GM18907 (cell line): ENCODE results near the gene OSER1.

Source experiments
- ATAC-seq: cut with Tn5 transposase; IDR thresholded peaks from one replicate; pipeline ENCODE4 v1.9.1; 2021; ENCODE audit warnings: mild to moderate bottlenecking, moderate library complexity; ENCODE audit not compliant: unreplicated experiment

OSER1 gene

DNA sequence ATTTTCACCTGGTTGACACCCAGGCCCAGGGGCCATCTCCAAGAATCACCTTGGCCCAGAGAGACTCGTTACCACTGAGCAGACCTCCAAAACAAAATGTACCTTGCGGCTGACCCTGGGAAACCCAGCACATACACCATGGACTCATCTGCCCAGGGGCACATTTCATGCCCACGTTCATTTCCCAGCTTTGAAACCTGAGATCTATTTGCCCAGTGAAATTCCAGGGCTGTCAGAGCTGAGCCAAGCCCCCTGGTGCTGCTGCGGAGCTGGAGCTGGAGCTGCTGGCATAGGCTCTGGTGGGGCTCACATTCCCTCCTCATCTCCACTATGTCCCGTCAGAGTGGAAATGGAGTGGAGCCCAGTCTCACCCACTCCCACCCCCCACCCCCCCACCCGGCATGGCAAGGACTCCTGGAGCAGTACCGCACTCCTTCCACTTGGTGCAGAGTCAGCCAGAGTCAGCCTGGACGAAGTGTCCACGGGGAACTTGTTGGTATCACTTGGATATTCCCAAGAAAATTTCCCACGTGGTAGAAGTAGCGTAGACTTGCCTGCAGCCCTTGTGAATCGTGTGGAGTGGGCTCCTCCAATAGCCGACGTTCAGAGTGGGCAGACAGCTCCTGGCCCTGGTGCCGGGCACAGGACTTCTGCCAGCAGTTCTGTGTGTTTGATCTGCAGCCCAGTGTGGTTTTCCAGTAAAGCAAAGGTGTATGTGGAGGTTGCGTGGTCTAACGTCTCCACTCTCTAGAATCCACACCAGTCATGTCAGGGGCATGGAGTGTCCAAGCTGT lies 18.1 kb upstream of the OSER1 start:
- no peak for ATAC-seq

DNA sequence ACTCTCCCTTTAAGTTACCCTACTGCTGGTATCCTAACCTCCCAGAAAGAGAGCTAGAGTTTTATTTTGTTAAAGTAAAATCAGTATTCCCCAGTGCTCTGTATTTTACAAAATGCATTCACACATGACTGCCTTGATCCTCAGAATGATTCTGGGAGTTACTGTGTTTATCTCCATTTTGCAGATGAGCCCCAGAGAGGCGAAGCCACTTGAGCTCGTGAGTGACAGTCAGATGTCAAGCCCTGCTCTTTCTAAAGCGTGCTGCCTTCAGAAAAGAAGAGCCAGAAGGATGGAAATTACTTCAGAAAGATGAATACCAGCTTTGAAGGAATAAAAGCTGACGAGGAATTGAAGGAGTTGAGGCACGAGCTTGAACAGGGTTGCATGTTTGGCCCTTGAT lies 14.1 kb upstream of the OSER1 start:
- ATAC-seq = no peak

DNA sequence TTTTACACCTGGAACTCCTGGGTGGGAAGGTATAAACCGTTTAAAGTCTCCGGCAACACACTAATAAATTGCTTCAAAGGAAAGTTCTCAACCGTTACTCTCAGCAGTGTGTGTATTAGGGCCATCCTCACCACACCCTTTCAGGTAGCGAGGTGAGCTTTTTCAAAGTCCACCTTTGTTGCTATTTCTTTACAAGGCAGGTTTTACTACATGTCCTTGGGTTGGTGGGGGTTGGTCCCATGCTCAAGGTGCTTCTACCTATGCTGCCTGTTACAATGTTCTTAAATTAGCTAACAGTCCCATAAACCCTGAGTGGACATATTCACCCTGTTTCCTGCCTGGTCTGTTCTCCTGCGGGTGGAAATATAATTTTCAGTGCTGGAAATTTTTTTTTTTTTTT lies 13.2 kb upstream of the OSER1 start:
- ATAC-seq = no peak

DNA sequence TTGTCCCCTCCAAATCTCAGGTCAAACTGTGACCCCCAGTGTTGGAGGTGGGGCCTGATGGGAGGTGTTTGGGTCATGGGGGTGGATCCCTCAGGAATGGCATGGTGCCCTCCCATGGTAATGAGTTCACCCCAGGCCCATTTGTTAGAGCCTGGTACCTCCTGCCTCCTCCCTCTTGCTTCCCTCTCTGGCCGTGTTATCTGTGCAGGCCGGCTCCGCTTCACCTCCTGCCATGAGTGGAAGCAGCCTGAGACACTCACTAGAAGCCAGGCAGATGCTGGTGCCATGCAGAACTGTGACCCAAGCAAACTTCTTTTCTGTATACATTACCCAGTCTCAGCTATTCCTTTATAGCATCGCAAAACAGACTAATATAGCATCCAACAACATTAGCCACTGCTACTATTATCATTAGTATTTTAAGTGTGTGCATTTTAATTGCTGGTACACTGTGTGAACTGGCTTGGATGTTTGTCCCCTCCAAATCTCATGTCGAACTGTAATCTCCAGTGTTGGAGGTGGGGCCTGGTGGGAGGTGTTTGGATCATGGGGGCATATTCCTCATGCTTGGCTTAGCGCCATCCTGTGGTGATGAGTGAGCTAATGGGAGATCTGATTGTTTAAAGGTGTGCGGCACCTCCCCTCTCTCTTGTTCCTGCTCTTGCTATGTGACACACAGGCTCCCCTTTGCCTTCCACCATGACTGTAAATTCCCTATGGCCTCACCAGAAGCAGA lies 12.2 kb upstream of the OSER1 start:
- no peak for ATAC-seq

DNA sequence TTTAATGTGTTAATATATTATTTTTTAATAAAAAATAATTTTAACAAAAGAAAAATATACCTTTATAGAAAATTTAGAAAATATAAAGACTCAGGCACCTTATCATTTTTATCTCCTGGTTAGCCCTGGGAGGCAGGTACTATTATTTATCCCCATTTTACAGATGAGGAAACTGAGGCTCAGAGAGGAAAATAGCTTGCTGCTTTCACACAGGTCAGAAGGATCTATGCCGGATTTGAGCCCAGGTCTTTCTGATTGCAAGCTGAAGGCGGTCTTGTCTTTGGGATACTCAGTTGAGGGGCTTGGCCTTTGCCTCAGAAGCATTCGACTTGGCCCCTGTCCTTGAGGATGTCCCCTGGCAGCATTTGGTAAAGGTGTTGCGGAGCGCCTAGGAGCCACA lies 11.5 kb upstream of the OSER1 start:
- ATAC-seq = no peak

DNA sequence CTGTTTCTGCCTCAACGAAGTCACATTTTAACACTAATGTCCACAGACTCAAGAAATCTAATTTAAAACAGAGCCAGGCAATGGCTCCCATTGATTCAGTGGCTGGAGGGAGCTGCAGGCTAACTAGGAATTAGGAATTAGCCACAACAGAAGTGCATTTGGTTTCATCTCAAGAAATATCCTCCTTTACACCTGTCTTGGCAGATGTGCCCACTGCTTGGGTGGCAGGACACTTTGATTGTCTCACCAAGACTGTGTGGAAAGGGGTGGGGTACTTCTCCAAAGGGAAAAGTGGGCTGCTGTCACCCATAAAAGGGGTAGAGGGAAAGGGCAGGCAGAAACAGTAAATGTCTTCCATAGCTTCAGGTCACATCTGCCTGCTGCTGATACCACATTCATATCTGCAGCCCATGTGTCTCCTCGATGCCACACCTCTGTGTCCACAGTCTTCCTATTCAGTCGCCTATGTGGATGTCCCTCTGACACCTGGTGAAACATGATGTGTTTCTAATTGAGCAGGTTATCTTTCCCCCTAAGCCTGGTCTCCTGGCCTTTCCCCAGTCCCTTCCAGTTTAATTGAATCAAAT lies 10.9 kb upstream of the OSER1 start:
- no peak for ATAC-seq

DNA sequence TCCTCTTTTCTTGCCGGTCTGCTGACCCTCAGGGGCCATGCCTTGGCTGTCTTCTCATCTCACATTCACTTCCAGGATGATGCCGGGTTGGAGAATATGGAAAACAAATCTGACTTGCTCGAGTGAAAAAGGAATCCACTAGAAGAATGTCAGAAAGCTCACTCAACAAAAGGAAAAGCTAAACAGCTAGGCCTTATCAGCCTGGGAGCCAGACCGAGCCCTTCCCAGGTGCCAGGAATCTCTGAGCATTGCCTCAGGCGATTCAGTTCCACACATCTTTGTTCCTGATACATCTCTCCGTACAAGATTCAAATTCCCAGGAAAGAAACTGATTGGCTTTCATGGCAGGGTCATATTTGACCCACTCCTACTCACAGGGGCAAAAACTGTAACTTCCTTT lies 9.2 kb upstream of the OSER1 start:
- no peak for ATAC-seq

DNA sequence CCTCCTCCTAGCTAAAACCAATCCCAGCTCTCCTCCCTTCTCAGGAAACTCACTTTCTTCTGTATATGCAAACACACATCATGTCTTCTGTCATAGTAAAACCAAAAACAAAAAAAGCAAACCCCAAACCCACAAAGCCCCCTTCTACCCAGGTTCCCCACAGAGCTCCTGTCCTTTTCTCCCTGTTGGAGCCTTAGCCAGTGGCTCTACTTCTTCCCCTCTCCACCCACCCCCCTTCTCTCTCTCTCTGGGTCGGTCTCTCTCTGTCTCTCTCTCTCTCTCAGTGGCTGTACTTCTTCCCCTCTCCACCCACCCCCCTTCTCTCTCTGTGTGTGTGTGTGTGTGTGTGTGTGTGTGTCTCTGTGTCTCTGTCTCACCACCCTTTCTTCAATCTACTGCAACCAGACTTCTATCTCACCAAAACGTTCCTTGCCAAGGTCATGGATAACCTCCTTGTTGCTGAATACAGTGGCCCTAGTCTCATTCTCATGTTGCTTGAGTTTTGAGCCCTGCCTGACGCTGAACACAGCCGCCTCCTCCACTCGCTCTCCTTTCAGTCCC lies 8.7 kb upstream of the OSER1 start:
- no peak for ATAC-seq

DNA sequence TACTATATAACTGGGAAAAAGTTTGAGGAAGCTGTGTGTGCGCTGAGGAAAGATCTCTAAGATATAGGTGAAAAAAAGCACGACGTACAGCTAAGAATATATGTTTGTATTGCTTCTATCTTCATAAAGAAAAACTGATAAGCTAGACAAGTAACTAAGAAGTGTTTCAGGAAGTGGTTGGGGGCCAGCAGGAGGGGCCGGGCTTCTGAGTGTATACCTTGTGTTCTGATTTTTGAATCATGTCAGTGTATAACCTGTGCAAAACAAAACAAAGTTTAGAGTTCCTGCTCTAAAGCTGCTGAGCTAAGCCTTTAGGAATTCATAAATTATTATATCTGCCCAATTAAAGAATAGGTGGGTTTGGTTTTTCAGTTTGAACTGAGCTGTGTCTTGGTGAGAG lies 7.9 kb upstream of the OSER1 start:
- no peak for ATAC-seq

DNA sequence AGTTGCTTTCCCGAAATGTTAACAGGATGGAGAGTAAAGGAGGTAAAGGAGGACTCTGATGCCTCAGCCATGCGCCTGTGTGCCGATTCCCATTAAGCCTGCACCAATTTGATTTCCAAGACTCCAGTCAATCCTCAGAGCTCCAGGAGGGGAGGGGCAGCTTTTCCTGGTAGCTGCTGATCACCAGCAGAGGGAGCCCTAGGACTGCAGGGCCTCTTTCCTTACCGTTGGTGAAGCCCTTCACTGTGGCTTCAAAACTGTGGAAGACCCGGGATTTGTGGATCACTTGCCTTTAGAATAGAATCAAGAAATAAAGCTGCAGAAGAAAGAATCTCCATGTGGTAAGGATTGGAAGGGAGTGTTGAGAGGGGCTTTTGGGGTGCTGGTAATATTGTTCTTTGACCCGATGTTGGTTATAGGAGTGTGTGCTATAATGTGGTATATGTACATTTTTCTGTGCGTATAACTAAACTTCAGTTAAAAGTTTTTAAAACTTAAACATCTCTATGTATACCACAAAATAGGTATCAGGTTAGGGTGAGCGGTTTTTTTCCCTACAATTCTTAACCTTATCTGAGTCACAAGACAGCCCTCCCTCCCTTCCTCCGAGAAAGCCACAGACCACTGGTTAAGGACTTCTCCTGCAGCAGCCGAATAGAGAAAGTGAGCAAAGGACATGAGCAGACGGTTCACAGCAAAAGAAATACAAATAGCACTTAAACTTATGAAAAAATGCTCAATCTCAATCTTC lies 6.9 kb upstream of the OSER1 start:
- ATAC-seq = no peak

DNA sequence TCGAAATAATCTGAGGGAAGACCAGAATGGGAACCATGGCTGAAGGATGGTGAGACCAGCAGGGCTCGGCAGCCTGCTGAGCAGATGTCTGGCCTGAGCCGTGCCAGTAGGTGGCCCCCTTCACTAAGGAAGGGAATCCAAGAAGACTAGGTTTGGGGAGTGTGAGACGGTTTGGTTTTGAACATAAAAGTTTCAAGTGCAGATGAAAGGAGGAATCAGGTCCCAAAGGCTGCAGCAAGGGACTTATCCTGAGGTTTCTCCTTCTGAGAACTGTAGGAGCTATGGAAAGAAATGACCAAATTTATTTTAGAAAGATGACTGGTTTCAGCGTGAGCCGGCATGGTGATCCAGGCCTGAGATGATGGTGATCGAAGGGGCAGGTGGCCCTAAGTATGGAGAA lies 4.6 kb upstream of the OSER1 start:
- ATAC-seq = no peak

DNA sequence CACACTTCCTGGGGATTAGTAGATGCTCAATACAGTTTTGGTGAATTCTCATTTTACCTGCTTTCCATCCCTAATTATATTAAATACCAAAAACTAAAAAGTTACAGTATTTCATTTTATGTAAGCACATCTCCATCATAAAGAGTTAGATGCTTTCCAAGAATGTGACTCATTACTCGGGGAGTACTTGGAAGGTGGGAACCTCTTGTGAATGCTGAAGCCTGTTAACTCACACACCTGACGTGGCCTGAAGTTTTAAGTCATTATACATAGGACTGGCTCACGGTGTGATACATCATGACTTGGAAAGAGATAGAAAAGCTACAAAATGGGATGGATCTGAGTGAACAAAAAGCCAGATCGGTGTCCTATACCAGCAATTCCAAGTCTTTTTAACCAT lies 2.2 kb upstream of the OSER1 start:
- ATAC-seq = no peak

DNA sequence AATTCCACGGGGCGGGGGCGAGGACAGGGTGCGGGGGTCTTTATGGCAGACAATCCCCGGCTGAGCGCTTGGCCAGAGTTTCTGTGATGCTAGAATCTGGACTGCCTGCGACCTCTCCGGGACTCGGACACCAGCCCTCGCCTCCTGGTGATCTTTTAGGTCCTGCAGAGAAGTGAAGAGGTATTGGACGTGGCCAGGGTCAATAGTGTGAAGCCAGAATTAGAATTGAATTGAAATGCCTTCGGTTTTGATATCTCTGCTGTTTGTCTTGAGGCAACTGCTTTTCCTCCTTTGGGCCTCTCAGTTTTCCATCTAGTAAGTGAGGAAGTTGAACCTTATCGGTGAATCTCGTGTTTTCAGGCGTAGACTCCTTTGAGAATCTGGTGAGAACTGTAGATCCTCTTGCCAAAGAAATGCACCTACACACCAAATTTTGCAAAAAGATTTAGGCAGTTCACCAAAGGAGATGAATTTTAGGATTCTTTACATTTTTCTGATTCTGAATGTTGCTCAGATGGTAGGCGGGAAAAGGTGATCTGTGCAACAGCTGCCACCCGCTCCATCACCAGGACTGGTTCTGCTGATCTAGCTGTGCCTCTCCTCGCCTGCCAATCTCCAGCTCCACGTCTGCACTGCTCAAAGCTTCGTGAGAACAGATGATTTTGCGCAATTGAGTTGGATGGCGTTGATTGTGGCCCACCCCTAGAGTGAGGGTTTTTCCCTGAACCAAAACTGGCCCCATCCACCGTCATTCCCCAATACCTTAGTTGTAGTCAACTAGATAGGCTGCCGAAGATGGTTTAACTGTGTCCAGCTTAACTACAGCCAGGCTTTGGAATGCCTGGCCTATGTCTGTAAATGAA lies 837 bp upstream of the OSER1 start:
- no peak for ATAC-seq

DNA sequence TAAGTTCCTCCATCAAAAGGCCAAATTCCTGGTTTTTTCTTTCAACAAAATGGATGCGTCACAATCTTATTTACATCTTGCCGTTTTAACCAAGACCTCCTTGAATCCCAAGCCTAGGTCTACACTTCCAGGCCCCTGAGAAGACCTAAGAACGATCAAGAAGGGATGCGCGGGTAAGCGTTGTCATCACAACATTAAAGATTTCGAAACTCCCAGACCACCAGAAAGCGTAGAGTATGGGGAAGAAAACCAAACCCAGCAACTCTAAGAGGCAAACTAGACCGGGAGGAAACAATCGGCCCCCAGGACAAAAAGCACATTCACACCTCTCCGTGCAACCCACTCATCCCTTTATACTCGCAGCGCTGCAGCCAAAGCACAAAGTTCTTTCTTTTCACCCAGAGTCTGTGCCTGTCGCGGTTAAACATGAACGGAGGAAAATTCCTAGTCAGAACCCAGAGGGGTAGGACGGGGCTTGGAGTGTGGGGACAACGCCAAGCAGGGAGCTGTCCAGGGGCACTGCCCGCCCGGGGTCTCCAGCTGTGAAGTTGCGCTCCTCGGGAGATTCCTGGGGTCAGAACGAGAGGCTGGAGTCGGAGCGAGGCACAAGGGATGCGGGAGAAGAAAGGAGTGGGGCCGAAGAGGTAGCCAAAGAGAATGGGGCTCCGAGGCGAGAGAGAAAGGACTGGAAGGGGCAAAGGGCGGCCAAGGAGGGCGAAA lies 725 bp downstream of the OSER1 start:
- ATAC-seq = peak; percentile 8

DNA sequence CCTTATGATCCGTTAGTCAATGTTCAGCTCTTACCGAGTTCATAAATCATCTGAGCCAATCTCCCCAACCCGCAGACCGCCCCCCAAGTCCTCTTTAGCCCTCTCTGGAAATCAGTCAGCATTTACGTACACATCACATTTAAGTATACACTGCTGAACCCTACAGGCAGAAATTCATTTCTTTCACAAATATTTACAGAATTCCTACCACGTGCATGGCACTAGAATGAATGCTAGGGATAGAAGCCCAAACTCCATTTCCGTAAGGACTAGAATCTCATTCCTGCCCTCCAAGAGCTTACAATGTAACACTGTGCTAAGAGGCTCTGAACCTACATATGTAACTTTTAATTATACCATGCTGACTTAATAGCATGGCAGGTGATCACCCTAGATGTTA lies 1.8 kb downstream of the OSER1 start:
- ATAC-seq = no peak

DNA sequence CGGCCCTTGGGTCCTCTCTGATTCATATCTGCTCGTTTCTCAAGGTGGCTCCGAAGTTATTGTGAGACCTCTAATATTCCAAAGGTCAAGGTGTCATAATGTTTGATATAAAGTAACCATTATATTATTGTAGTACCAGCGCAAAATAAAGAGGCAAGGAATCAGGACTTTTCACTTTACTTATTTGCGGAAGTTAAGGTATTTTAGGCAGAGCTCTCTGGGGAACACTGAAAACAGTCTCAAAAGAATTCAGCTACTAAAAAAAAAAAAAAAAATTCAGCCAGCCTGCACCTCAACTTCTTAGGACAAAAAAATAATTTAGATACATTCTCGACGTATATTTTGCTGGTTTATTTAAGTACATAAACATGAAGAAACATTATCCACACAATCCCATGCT lies 2.4 kb downstream of the OSER1 start:
- no peak for ATAC-seq

DNA sequence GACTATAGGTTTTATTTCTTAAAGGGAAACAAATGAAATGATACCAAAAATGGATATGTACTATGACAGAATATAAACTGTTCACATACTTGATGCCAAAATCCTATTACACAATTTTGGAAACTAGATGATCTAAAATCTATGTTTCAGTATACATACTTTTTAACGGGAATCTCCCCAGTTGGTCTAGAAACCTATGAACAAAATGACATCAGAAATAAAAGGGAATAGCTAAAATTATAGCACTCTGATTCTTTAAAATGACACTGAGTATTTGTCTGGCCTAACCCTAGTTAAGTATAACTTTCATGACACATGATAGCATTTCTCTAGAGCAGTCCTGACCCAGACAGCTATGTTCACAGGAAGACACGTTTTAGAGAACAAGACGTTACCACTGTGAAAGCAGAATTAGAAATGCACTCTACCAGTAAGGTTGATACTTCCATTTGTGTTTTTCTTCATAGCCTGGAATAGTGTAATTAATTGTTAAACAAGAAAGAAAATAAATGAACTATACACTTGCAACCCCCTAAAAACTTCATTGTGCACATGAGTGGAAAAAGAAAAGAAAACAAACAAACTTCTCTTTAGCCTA lies 3.3 kb downstream of the OSER1 start:
- ATAC-seq = no peak

DNA sequence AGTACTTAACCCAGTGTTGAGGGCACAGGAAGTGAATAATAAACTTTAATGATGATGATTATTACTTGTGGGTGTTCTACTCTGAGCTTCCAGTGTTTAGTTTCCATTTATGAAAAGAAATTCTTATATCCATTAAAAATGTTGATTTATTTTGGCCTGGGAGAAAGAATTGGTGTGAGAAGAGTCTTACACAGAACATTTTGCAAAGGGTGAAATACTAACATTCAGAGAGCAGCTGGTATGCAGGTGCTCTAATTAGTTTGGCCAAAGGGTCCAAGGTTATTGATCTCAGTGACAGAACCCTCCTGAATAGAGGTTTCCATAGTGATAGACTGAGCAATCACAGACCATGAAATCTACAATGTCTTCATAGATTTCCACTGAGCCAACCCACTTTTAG lies 4.4 kb downstream of the OSER1 start:
- ATAC-seq = no peak

DNA sequence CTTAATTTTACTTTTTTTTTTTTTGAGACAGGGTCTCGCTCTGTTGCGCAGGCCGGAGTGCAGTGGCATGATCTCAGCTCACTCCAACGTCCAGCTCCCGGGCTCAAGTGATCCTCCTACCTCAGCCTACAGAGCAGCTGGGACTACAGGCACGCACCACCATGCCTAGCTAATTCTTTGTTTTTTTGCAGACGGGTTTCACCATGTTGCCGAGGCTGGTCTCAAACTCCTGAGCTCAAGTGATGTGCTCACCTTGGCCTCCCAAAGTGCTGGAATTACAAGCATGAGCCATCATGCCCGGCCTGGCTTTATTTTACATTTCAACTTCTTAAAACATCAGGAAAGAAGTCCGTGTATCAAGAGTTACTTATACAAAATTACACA lies 5.7 kb downstream of the OSER1 start:
- ATAC-seq = no peak
